ENCODE measurements around the gene CACNA2D4.

Gene CACNA2D4

GRCh38 chr12:1800401-1801302 is 117.8 kb downstream of the CACNA2D4 start:
- POLR2A ChIA-PET: no interaction called here
- peak; percentile 38 for TF ChIP-seq CTCF (IDR thresholded peaks at IDR 0.05; ENCODE audit: control extremely low read depth, extremely low read depth, low read depth, missing control alignments)
- peak; percentile 79 for DNase-seq (ENCODE audit: extremely low spot score)
- CTCF ChIA-PET: interaction anchor here (1.2 to 4.6 kb wide), 3 partner anchors 9 to 236 kb away, joined by 3 to 45 read pairs (median 12); no protein-coding TSS in a partner anchor

DNA sequence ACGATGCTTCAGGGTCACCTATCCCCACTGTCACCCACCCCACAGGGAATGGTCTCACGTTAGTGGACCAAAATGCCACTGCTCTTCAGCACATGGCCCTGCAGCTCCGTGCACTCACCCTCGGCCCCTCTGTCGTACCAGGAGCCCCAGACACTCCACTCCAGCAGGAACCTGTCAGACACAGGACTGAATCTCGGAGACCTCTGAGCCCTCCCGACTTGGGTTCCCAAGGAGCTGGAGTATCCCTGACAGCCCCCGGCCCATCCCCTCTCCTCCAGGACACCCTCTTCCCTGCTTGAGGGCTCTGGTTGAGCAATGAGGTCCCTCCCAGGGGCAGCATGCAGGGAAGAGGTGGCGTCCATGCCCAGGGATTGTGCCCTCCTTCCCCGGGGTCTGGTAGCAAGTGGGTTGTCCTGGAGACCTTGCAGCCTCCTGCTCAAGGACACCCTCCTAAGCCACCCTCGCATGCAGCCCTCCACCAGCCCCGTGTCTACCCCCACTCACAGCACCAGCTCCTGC is 118.5 kb downstream of the CACNA2D4 start:
- POLR2A ChIA-PET: no interaction called here
- CTCF ChIA-PET: interaction anchor here (2.3 to 4.6 kb wide), 2 partner anchors 9 to 140 kb away, joined by 12 to 45 read pairs; no protein-coding TSS in a partner anchor
- TF ChIP-seq CTCF (IDR thresholded peaks at IDR 0.05; ENCODE audit: control extremely low read depth, extremely low read depth, low read depth, missing control alignments): no peak
- DNase-seq (ENCODE audit: extremely low spot score): no peak

DNA sequence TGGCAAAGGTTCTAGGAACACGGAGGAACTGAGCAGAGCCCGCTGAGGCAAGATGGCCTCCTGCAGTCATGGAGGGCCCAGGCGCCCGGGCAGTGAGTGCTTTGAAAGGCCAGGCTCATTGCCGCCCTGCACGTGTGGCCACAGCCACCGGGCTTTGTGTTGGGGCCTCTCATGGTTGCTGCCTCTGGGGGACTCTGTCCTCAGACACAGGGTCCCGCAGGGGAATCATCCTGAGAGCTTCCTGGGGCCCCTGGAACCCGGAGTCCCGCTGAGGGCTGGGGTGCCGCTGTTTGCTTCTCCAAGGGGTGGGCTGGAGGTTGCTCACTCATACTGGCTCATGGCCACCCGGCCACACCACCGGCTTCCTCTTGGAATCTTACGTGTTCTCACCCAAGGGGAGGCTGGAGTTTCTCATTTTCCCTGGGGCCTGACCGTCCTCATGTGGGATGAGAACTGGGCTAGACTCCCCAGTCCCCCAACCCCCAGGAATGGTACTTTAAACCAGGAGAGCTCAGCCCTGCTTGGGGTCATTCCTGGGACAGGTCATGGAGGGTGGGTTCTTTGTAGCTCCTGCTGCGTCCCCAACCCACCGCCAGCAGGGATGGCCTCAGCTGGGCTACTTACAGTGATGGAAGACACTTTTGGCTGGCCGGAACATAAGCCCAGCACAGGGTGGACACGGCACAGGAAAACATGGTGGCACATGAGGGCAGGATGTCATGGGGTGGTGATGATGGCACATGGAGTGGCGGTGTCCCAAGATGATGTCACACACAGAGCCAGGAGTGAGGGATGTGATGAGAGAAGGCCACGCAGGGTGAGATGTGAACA is 119.2 kb downstream of the CACNA2D4 start:
- DNase-seq (ENCODE audit: extremely low spot score): no peak
- POLR2A ChIA-PET: no interaction called here
- no peak for TF ChIP-seq CTCF (IDR thresholded peaks at IDR 0.05; ENCODE audit: control extremely low read depth, extremely low read depth, low read depth, missing control alignments)
- CTCF ChIA-PET: interaction anchor here (1.1 to 4.6 kb wide), 4 partner anchors 8 to 235 kb away, joined by 3 to 45 read pairs (median 9); no protein-coding TSS in a partner anchor

DNA sequence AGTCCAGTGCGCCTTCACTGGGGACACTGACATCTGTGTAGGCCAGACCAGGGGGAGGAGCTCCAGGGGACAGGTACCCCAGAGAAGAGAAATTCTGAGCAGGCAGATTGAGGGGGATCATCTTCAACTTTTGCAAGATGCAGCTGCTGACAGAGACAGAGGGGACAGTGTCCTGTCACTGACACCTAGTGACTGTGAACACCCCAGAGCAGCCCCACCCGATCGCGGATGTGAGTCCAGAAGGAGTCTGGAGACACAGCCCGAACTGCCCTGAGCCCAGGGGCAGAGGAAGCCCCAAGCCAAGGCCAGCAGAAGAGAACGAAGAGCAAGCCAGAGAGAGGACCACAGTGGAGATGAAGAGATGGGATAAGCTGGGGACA is 119.8 kb downstream of the CACNA2D4 start:
- CTCF ChIA-PET: interaction anchor here (1.1 to 4.6 kb wide), 3 partner anchors 142 to 235 kb away, joined by 3 to 45 read pairs (median 6); no protein-coding TSS in a partner anchor
- no peak for TF ChIP-seq CTCF (IDR thresholded peaks at IDR 0.05; ENCODE audit: control extremely low read depth, extremely low read depth, low read depth, missing control alignments)

GRCh38 chr12:1797991-1798640 is 120.3 kb downstream of the CACNA2D4 start:
- no peak for TF ChIP-seq CTCF (IDR thresholded peaks at IDR 0.05; ENCODE audit: control extremely low read depth, extremely low read depth, low read depth, missing control alignments)
- ChIA-PET CTCF (interaction anchor here (1.1 to 4.6 kb wide), 3 partner anchors 142 to 236 kb away, joined by 3 to 45 read pairs (median 6); no protein-coding TSS in a partner anchor), POLR2A (no interaction called here)
- DNase-seq (ENCODE audit: extremely low spot score): no peak

More for the DNA sequence above, 119.8 kb downstream of the CACNA2D4 start:
- DNase-seq (ENCODE audit: extremely low spot score): no peak
- POLR2A ChIA-PET: no interaction called here
